NCI-H82 (cell line): Measurements from ENCODE around the gene ADAMTS2.
"Not testable (repeated sequence)": the region's sequence is repeated elsewhere in the genome, so short reads cannot be mapped to it uniquely, and the experiment has no call there.

Experiments
- DNase-seq: peaks from one replicate; lab custom pipeline; 2025; lab: John Stamatoyannopoulos, UW

ADAMTS2 gene

DNA sequence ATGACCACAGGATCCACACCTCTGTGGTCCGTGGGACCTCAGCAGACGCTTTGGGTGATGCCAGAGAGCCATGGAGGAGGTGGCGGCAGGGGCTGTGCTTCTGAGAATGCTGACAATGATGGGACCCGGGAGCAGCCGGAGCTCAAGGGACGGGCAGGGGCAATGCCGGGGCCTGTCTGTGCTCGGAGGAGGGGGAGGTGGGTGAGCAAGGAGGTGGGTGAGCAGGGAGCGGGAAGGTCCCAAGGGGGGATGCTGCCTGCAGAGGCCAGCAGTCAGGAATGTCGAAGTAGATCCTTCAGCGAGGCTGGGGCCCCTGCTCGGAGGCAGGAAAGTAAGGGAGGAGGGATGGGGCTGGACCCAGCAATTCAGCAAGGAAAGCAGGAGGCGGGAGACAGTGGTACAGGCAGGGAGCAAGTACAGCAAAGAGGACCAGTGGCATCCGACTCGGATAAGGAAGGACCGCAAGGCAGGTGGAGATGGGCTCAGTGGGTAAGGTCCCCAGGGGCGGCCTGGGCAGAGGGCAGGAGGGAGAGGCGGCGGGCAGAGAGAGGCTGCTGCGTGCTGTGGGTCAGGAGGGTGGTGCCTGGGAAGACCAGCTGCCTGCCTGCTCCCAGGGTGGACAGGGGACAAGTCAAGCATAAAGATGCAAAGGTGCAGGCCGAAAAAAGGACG lies 49.0 kb downstream of the ADAMTS2 start:
- no peak for DNase-seq

DNA sequence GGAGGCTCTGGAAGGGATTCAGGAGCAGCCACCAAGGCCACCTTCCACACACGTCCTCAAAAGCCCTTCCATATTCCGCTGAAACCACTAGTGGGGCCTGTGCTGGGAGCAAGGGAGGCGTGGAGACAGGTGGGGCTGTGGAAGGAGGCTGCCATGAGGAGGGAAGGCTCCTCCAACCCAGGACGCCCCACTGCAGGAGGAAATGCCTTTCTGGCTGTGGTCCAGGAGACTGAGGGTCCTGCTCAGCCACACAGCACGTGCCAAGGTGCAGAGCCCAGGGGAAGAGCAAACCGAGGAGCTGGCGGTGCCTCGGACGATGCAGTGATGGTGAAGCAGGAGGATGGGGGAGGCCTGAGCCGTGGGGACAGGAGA lies 49.5 kb downstream of the ADAMTS2 start:
- no peak for DNase-seq

DNA sequence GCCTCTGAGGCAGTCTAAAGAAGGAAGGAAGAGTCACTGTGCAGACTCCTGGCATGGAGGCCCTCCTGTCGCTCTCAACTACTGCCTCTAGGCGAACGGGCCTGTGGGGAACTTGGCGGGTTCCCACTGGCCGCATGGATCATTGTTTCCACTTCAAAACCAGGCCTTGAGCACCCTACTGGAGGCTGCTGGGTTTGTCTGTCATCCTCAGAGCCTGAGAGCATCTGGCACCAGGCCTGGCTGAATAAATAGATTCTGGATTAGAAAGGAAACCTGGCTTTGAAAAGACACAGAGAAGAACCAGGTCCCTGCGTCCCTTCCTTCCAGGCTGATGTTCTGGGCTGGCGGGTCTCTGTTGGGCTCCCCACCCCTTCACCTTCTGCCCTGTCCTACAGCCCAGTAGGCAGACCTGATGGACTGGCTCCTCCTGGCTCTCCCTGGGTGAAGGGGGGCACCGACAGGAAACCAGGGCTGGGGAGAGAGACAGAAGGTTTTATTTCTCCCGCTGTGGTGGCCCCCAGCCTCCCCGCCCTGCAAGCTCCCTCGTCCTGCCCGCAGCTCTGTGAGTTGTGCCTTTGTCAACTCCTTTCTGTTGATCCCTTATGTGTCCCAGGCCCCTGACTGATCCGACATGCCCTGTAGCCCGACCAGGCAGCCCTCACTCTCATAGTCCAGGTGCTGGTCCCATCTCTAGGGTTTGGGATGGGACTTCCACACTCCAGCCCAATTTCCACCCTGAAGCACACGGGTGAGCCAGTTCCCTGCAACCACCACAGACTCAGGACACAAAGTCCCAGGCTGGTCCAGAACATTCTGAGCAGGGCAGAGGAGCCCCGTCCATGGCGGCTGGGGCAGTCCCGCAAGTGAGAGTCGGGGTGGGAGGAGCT lies 50.1 kb downstream of the ADAMTS2 start:
- no peak for DNase-seq

DNA sequence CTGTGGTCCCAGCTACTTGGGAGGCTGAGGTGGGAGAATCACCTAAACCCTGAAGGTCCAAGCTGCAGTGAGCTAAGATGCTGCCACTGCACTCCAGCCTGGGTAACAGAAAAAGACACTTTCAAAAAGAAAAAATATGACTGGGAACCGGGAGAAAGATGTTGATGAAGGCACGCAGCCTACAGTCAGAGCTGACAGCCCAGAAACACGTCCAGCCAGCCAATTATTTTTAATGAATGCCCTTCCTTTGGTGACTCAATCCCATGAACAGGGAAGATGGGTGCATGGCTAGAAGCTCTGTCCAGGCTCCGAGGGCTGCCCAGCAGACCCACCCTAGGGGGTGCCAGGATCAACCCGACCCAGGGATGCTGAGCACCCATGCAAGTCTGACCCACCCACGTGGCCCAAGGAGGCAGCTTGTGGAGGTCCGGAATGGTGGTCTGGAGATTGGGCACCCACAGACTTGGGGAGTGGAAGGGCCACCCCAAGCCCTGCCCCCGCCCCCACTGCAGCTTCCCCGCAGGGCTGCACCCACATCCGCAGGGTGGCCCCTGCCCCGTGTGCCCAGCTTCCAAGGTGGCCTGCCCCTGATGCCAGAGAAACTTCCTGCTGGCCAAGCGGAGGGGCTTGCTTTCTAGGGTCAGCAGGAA lies 51.0 kb downstream of the ADAMTS2 start:
- no peak for DNase-seq

DNA sequence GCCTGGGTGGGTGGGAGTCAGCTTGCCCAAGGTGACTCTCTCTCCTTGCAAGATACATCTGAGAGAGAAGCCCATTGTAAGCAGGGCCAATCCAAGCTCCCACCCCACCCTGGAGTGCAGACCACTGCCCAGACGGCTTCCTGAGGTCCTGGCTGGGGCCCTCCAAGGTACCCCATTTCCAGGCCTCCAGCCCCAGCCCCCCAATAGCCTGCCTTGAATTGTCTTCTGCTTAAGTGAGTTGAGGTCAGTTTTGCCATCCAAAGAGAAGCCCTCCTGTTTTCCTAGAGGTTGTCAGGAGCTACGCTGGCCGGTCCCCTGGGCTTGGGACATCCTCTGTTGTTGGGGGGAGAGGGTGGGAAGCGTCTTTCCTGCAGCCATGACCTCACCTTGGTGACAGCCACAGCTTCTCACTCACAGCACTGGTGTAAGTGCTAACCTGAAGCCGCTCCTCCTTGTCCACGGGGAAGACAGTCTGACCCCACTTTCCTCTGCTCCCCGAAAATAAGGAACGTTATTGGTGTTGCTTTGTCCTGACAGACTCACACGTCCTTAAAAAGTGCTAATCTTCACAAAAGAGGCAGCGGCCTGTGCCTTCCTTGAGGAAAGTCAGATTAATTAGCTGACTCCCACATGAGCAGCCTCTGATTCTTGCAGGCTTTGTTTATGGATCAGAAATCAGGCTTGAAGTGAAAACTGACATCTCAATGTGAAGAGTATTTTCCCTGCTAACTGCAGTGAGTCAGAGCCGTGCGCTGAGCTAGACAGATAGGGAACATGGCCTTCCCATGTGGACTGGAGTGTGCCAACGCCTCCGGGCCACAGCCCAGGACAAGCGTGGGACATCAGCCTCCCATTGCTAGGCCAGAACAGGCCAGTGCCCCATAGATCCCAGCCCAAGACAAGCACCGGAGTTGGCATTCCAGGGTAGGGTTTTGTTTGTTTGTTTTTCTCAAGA lies 52.3 kb downstream of the ADAMTS2 start:
- no peak for DNase-seq

DNA sequence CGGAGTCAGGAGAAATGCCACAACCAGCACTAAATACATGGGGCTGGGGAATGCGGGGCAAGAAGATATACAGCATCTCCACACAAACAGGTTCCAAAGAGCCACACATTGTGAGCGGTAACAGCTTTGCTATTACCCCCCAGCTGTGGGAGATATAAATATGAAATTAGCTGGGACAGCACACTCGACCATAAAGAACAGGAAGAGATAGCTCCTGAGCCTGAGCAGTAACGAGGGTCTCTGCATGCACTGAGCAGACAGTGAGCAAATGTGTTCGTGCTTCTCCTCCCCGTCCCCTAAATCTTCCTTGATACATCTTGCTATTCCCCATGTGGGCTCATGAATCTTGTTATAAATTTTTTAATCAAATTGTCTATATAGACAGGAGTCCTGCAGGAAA lies 53.1 kb downstream of the ADAMTS2 start:
- no peak for DNase-seq

DNA sequence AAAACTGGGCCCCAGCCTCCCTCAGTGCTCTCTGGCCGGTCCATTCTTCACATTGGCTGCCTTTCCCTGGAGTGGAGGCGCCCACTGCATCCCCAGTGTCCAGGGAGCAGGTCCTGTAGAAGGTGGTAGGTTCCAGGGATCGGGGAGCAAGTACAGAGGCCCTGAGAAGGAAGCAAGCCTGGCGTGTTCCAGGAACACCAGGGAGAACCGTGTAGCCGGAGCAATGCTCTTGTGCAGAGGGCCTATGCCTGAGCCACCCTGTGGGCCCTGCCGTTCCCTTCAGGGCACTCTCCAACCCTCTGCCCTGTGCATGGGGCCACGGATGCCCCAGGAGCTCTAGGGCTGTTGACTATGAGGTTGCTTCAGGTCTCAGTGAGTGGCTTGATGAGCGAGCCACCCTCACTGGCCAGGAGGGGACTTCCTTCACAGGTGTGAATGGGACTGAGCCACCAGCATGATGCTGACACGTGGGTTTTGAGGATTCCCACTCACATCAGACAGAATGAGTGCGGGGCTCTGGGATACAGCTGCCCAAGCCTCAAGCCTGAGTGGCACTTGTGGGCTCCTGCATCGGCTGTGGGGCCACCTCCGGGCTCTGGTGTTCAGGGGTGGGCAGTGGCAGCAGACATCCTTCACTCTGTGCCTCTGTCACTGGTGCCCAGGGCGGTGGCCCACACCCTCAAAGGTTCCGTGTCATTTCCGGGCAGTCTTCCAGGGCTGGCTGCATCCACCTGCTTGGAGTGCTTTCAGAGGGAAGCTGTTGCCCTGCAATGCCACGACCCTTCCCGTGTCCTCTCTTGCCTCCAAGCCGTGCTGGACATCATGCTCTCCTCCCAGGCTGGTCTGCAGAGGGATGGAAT lies 54.4 kb downstream of the ADAMTS2 start:
- no peak for DNase-seq

DNA sequence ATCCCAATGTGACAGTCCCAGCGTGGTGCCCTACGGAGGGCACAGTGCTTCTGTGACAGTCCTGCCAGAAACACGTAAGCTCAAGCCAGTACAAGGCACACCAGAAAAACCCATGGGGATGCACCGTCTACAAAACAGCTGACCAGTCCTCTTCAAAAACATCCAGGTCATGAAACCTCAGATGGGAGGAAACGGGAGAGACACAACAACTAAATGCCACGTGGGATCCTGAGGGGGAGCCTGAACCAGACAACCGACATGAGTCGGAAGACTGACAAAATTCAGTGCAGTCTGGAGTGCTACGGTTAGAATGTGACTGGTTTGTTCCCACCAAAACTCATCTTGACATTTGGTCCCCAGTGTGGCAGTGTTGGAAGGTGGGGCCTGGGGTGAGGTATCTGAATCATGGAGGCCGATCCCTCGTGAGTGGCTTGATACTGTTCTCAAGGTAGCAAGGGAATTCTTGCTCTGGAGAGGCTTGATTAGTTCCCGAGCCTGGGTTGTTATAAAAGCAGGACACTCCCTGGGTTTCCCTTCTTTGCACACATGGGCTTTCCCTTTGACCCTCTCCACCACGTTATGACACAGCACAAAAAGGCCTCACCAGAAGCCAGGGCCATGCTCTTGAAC lies 55.4 kb downstream of the ADAMTS2 start:
- DNase-seq = no peak

DNA sequence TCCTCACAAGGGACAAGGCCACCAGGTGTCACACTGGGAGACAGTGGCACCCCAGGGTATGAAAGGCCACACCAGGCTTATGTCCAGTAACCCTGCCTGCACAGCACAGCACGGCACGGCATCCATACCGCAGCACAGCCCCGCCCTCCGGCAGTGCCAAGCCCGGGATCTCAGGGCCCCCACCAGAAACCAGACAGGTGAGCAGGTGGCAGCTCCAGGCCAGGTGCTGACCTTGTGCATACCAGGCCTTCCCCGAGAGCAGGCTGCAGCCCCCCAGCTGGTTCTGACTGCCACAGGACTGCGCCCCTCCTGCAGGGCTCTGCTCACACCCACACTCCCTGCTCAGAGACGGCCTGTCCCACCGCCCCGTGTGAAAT lies 56.5 kb downstream of the ADAMTS2 start:
- no peak for DNase-seq

DNA sequence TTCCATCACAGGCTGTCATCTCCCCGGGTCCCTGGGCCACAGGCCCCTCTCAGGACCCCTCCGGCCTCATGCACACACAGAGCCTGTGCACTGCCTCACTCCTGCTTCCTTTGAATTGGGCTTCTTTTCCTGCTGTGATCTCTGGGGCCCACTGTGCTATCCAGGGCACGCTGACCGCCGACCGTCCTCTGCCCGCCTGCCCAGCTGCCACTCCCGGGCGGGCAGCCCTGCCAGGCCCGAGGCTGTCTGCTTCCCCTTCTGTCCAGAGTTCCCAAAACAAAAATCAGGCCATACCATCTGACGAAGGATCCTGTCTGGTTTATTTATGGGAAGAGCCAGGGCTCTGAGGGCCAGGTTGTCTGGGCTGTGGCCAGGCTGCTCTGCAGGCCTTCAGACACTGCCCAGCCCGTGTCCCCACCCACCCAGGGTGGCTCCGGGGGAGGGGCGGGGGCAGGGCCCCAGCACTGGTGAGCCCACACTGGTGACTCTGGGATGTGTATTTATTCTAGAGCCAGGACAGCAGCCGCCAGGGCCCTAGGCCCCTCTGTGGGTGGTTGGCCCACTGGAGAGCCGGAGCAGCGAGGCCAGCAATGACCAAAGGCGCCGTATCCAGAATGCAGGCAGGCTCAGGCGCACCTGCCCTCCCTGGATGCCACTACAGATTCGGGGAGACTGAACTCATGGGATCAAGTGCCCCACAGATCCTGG lies 57.0 kb downstream of the ADAMTS2 start:
- no peak for DNase-seq

DNA sequence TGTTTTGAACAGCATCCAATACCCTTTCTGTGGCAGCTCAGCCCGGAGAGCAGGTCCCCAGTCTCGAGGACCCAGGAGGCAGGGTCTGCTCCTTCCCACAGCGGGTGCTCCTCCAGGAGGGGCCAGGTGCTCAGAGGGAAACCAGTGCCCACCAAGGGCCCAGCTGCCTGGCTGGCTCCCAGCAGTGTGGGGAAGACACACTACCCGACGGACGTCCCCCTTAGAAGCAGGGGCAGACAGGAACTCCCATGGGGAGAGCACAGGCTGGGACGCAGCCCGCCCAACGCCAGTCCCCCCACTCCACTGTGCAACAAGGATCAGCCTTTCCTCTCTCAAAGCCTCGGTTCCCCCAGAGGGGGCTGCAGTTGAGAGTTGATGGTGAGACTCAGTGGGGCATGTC lies 57.6 kb downstream of the ADAMTS2 start:
- DNase-seq = no peak

DNA sequence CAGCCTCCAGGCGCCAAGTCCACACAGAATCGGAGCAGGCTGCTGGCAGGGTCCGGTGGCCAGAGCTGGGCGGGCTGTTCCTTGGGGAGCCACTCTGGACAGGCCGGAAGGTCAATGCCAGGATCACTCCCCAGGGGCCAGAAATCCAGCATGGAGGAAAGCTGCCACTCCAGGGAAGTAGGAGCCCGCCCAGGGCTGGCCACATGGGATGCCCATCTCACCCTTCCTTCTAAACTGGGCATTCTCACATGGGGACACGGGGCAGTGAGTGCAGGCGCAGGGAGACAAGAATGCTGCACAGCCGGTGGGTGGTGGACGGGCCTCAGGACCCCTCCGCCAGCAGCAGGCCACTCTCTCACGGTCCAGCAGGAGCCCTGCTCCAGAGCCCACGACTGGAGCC lies 58.2 kb downstream of the ADAMTS2 start:
- DNase-seq = no peak

DNA sequence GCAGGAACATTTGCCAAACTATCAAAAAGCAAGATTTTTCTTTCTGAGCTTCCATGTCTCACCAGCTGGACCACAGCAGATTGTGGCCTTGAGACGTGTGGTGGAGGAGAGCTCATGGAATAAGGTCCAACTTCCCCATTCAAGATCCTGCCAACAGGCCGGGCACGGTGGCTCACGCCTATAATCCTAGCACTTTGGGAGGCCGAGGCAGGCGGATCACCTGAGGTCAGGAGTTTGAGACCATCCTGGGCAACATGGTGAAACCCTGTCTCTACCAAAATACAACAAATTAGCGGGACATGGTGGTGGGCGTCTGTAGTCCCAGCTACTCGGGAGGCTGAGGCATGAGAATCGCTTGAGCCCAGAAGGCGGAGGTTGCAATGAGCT lies 59.5 kb downstream of the ADAMTS2 start:
- DNase-seq = not testable (repeated sequence)

DNA sequence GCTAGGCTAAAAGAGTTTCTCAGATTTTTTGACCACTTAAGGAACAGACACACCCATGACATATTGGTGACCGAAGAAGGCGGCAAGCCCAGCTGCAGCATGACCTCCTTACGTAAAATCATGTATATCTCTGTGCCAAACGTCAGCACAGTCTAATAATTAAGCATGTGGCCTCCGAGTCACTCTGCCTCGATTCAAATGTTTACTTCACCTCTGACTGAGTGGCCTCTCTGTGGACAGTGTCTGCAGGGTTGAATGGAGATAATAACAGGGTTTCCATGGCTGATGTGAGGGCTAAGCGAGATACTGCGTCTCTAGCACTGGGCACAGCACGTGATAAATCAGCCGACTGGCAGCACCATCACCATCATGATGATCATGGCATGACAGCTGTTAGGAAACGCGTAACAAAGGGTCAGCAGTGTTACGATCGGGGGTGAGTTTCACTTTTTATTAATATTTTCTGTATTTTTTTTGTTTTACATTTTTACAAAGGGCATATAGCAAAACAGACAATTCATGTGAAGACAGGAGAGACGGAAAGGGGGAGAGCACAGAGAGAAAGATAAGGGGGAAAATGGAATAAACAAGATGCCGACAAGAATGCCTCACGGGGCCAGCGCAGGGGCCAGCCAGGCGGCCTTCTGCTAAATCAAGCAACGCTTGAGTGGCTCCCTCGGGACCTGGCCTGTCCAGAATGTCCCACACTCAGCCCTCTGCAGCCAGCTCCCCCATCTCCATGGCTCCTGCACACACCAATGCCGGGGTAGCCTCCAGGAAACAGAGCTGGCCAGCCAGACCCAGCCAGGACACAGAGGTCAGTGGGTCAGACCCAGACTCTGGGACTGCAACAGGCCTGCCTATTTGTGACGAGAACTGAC lies 60.3 kb downstream of the ADAMTS2 start:
- no peak for DNase-seq

DNA sequence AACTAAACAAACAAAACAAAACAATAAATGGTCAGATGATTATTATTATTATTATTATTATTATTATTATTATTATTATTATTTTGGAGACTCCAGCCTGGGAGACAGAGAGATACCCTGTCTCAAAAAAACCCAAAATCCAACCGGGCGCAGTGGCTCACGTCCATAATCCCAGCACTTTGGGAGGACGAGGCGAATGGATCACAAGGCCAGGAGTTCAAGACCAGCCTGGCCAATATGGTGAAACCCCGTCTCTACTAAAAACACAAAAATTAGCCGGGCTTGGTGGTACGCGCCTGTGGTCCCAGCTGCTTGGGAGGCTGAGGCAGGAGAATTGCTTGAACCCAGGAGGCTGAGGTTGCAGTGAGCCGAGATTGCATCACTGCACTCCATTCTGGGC lies 61.4 kb downstream of the ADAMTS2 start:
- not testable (repeated sequence) for DNase-seq

DNA sequence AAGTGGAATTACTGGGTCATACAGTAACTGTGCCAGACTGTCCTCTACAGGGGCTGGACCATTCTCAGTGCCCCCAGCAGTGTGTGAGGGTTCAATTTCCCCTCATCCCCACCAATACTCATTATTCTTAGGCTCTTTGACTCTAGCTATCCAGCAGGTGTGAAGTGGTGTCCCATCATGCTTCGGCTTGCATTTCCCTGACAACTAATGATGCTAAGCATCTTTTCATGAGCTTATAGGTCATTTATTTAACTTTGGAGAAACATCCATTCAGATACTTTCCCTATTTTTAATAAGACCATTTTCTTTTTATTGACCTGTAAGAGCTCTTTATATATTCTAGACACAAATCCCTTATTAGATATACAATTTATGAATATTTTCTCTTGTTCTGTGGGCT lies 63.6 kb downstream of the ADAMTS2 start:
- no peak for DNase-seq

DNA sequence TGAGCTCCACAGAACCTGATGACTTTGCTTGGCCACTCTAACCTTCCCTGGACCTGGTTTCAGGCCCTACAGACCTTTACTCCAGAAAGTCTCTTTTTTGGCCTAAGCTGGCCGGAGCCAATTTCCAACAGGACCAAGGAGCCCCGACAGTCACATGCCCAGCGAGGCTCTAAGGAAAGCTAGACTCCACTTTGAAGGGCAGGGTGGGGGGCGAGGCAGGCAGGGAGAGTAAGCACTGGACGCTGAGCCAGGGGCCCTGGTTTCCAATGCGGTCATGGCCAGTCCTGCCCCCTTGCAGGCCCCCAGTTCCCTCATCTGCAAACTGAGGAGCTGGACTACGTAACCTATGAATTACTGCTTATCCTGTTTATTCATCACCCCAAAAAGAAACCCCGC lies 65.2 kb downstream of the ADAMTS2 start:
- no peak for DNase-seq

DNA sequence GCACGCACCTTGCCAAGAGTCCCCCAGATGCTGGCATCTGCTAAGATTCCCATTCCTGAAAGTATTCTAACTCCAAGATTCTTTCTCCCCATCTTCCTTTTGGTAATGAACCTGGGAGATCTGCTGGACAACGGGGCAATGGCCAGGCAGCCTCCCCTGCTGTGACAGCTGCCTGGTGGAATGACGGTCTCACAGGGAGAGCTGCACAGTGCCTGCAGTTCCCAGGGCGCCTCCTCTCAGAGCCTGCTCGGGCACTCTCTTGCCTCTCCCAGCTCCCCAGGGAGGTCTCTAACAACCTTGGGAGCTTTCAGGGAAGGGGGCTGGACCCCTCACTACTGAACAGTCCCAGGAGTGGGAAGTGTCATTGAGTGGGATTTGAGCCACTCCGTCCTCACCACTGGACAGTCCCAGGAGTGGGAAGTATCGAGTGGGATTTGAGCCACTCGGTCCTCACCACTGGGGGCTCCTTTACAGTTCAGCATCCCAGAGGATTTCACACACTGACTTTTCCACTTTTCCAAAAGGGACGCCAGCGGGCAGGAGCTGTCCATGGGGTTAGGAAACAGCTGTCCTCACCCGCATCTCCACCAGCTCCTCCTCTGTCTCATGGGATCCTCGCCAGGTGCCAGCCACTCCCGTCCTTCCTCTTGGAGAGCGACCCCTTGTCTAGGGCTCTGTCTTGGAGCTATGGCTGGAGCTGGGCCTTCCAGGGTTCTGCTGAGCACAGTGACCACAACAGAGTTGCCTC lies 65.7 kb downstream of the ADAMTS2 start:
- no peak for DNase-seq
